Skin of body (tissue), 2 donors: ENCODE data around the gene ATXN7L3. TPM values are rescaled to one million over a fixed set of nuclear protein-coding genes. Genes with fewer than 3 reads are reported as not detected.
"Not testable (repeated sequence)": the region's sequence is repeated elsewhere in the genome, so short reads cannot be mapped to it uniquely, and the experiment has no call there.

Experiments
- DNase-seq: peaks from one replicate; lab custom pipeline; 2025; lab: John Stamatoyannopoulos, UW
- total RNA-seq: library from RNA; depleted of rRNA; stranded (reverse); fragments of >200 nt; gene quantifications from one replicate; pipeline ENCODE4 v1.2.3, GENCODE V29; 2014

The ATXN7L3 gene, protein sequence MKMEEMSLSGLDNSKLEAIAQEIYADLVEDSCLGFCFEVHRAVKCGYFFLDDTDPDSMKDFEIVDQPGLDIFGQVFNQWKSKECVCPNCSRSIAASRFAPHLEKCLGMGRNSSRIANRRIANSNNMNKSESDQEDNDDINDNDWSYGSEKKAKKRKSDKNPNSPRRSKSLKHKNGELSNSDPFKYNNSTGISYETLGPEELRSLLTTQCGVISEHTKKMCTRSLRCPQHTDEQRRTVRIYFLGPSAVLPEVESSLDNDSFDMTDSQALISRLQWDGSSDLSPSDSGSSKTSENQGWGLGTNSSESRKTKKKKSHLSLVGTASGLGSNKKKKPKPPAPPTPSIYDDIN
- total RNA-seq, result 26.2 TPM

DNA sequence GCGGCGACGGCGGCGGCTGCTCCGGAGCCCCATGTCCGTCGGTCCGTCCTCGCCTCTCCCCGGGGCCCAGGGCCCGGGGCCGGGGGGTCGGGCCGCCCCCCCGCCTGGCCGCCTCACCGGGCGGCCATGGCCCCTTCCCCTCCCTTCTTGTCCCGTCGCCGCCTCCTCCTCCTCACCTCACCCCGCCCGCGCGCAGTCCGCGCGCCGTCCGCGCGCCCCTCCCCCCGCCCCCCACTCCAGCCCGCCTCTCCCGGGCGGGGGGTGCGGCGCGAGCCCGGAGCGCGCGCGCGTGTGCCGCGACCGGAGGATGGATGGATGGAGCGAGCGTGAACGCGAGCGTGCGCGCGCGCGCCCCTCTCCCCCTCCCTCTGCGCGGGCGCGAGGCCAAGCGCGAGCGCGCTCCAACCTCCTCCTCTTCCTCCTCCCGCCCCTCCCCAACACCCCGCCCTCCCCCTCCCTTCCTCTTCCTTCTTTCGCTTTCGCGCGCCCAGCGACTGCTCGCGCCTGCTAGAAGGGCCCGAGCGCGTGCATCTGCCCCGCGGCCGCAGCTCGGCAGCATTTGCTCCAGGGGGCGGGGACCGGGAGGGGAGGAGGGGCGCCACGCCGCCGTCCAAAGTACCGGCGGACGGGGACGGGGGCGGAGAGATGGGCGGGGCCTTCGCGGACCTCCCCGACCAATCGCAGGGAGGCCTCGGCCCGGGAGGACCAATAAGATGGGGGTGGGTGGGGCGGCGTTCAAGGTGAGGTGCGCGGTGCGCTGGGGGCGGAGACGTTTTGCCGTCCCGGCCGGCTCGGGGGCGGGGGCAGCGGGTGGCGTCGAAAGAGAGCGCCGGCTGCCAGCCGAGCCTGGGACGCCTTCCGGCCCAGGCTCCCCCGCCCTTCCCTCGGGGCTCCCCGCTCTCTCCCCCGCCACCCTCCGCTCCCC, at the start of gene ATXN7L3:
TSS of gene ATXN7L3 (minus strand) at position 332 of the 925 bp plus-strand sequence. CDS start 1,814 bp downstream, outside the sequence.
- peak; percentile 97 for DNase-seq

GRCh38 chr17:44247876-44248736, 48.4 kb upstream of the ATXN7L3 start:
- no peak for DNase-seq

GRCh38 chr17:44247440-44247841, 47.8 kb upstream of the ATXN7L3 start:
- no peak for DNase-seq

GRCh38 chr17:44241106-44241624, 41.5 kb upstream of the ATXN7L3 start:
- DNase-seq, result no peak

DNA sequence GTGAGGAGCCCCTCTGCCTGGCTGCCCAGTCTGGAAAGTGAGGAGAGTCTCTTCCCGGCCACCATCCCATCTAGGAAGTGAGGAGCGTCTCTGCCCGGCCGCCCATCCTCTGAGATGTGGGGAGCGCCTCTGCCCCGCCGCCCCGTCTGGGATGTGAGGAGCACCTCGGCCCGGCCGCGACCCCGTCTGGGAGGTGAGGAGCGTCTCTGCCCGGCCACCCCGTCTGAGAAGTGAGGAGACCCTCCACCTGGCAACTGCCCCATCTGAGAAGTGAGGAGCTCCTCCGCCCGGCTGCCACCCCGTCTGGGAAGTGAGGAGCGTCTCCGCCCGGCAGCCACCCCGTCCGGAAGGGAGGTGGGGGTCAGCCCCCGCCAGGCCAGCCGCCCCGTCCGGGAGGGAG, 38.2 kb upstream of the ATXN7L3 start:
- not testable (repeated sequence) for DNase-seq

- DNase-seq, result no peak
Measured at GRCh38 chr17:44236444-44236991, 36.8 kb upstream of the ATXN7L3 start.

GRCh38 chr17:44235583-44235936, 35.9 kb upstream of the ATXN7L3 start:
- no peak for DNase-seq

DNA sequence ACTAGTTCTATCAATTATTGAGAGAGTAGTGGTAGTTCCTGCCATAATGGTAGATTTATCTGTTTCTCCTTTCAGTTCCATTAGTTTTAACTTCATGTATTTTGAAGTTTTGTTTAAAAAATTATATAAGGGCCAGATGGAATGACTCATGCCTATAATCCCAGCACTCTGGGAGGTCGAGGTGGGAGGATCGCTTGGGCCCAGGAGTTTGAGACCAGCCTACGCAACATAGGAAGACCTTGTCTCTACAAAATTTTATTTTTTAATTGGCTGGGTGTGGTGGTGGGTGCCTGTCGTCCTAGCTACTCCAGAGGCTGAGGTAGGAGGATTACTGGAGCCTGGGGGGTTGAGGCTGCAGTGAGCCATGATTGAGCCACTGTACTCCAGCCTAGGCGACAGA, 33.9 kb upstream of the ATXN7L3 start:
- no peak for DNase-seq

DNA sequence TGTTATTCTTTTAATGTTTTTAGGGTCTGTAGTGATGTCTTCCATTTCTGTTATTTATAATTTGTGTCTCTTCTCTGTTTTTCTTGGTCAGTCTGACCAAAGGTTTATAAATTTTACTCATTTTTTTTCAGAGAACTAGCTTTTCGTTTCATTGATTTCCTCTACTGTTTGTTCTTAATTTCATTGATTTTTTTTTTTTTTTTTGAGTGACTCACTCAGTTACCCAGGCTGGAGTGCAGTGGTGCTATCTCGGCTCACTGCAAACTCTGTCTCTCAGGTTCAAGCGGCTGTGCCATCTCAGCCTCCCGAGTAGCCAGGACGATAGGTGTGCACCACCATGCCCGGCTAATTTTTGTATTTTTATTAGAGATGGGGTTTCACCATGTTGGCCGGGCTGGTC, 32.4 kb upstream of the ATXN7L3 start:
- DNase-seq, result no peak

DNA sequence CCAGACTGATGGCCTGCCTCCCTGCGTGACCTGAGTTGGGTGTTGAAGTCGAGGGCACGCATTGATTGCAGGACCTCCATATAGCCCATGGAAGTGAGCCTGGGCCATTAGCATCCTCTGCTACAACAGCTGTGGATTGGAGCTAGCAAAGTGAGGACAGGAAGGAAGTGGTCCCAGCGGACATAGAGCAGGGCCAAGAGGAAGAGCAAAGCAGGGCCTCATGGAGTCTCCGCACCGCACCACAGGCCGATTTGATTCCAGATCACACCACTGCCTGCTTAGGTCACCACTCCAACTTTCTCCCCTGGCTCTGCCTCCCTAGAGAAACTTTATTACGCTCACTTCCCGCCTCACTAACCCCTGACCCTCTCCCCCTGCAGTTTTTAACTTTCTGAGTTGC, 30.5 kb upstream of the ATXN7L3 start:
- no peak for DNase-seq

DNA sequence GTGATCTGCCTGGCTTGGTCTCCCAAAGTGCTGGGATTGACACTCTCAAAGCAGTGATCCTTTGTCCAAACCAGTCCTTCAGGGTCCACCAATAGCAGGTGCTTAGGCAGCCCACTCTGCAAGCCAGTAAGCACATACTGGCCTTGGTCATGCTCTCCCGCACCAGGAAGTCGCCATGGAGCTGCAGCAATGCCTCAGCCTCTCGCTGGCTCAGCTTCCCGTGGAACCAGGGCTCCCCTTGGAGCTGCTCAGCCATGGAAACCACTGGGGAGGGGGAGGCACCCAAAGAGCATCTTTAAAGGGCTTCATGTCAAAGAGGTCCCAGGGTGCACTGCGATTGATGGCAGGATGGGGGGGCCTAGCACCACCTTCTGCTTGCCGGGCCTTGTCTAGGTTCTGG, 29.4 kb upstream of the ATXN7L3 start:
- no peak for DNase-seq

DNA sequence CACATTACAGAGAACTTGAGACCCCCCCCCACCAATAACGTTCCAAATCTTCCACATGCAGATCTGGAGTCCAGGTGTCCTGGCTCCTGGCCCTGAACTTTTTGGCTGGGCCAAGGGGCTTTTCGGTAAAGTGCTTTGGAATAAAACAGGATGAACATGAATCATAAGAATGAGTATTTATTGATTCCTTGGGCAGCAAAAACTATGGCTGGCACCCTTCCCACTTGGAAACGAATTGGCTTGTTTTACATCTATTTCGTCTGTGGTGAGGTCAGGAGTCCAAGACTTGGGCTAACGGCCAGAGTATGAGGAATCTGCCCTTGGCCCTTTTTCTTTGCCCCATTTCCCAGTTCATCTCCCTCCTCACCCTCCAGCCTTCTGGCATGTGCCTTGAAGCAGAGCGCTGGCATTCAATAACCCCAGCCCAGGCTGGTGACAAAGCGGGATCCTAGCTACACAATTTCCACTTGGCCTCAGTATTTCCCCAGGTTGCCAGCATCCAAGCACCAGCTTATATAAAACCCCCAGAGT, 23.9 kb upstream of the ATXN7L3 start:
- DNase-seq, result no peak

DNA sequence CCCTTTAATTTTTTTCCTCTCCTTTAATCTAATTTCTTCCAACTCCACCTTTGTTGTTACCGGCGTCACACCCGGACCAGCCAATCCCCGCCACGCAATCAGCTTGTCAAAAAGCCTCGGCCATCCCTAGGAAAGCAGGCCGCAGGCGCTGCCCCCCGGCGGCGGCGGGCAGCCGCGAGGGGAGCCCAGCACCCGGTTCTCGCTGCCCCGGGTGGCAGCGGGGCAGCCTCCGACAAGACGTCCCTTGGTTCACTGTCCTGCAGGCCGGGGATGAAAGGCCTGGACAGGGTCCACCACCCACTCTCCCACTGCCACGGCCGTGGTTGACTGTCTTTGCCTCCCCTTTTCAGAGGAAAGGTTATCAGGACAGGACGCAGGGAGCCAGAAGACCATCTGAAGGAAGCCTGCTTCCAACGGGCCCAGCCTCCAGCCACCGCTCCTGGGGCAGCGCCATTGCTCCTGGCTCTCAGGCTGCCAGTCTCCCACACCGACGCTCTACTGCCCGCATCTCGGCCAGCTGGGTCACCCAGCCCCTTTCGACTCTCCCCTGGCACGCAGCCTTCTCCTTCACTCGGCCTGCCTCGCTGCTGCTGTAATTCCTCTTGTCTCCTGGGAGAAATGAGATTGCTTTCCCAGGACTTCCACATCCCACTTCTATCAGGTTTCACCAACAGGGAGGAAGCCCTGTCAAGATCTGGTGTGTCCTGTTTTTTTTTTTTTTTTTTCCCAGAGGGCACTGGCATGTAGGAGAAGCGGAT, 22.6 kb upstream of the ATXN7L3 start:
- peak; percentile 35 for DNase-seq

GRCh38 chr17:44221862-44222111, 22.1 kb upstream of the ATXN7L3 start:
- no peak for DNase-seq

DNA sequence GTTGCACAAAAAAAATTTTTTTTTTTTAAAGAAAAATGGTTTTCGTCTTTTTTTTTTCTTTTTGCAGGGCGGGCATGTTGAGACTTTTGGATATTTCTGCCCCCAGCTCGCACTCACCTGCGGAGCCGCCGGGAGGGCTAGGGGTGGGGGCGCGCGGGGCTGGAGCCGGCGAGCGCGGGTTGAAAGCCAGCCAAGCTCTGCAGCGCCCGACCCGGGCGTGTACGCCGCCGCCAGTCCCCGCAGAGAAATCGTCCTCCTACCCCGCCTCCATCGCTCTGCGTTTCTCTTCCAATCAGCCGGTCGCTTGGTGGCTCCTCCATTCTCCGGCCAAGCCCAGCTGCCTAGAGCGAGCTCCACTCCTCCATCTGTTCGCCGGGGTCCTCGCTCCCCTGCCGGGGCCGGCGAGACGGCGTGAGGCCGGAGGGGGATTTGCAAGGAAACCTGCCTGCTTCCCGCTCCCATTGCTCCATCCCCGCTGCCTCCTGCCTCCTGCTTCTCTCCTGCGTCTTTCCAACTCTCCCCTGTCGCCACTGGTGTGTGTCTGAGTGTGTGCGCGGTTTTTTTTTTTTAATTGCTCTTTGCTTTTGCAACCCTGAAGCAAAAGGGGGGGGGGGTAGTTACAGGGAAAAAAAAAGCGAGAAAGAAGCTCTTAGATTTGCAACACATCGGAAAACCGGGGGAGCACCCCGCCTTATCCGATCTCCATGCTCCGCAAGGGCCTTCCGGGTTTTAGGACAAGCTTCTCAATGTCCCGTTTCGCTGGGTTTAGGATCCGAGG, 21.6 kb upstream of the ATXN7L3 start:
- peak; percentile 86 for DNase-seq

- DNase-seq, result no peak
Measured at GRCh38 chr17:44220213-44221083, 20.8 kb upstream of the ATXN7L3 start.

GRCh38 chr17:44219616-44220212, 20.0 kb upstream of the ATXN7L3 start, which contains the start of gene UBTF:
TSS of gene UBTF (minus strand) at chr17:44219675. CDS start at chr17:44218229, 1,446 bp downstream.
- DNase-seq, result peak; percentile 50

GRCh38 chr17:44219108-44219615, 19.5 kb upstream of the ATXN7L3 start:
- peak; percentile 60 for DNase-seq
